GM23248 (cell line): Measurements from ENCODE around the gene SPATS2.

ENCODE experiments used
- EZH2 ChIP-seq: fragments of 200-600 bp; sonication (generic); IDR thresholded peaks from 2 replicates; pipeline ENCODE4 v1.6.1; 2018; ENCODE audit warnings: antibody characterized with exemption, mild to moderate bottlenecking; ENCODE audit not compliant: insufficient read depth, poor library complexity, severe bottlenecking
- EZH2phosphoT487 ChIP-seq: fragments of 200-600 bp; sonication (generic); IDR thresholded peaks from 2 replicates; pipeline ENCODE4 v1.6.1; 2018; ENCODE audit warnings: antibody characterized with exemption, moderate library complexity, mild to moderate bottlenecking, low read depth; ENCODE audit not compliant: insufficient read depth

GRCh38 chr12:49564686-49565405 lies 197.6 kb downstream of the SPATS2 start:
- TF ChIP-seq EZH2 (no peak), EZH2phosphoT487 (no peak)
